GM12878 (cell line): ENCODE data around the gene NUDT1. TPM values are rescaled to one million over a fixed set of nuclear protein-coding genes. Genes with fewer than 3 reads are reported as not detected.

Experiments used
- ATAC-seq: fragments of 200-7000 bp; cut with Tn5 transposase; 3 replicates; pipeline ENCODE4 v1.9.1; 2020; ENCODE audit warnings: mild to moderate bottlenecking, moderate library complexity
- BruUV-seq: library from RNA; stranded (reverse); fragments of 400-500 nt; replicated peaks from 2 replicates; lab custom pipeline; 2021; lab: Mats Ljungman, UMichigan
- CTCF ChIA-PET: fragments of 300-600 bp; sonication (Branson Sonifier 250); formaldehyde crosslinking; extraction: SDS; loops from one replicate; lab custom pipeline; 2021; ENCODE audit warnings: inconsistent platforms; lab: Yijun Ruan, JAX
- POLR2A ChIA-PET: fragments of 350-600 bp; formaldehyde crosslinking; extraction: SDS; loops from one replicate; lab custom pipeline; 2021; ENCODE audit warnings: inconsistent platforms; lab: Charles Lee
- RAD21 ChIA-PET: fragments of 300-600 bp; sonication (Branson Sonifier 250); formaldehyde crosslinking; loops from one replicate; lab custom pipeline; 2023; ENCODE audit warnings: antibody characterized with exemption; ENCODE audit not compliant: unreplicated experiment; lab: Charles Lee
- SMC1A ChIA-PET: fragments of 300-600 bp; sonication (Branson Sonifier 250); formaldehyde crosslinking; loops from one replicate; lab custom pipeline; 2023; ENCODE audit not compliant: unreplicated experiment, uncharacterized antibody; lab: Charles Lee
- DNase-seq: peaks from one replicate; pipeline ENCODE4 v3.0.0-alpha.2; 2011; ENCODE audit warnings: low read depth, low spot score
- FAIRE-seq: peaks from 3 replicates; lab custom pipeline; 2011; peaks lifted over from hg19 to GRCh38; lab: Jason Lieb, UNC
- H2AFZ ChIP-seq: 2 replicates; pipeline ENCODE4 v1.6.0; 2011; ENCODE audit warnings: low read depth, low read length, control low read depth; ENCODE audit not compliant: control insufficient read depth
- H3K27ac ChIP-seq: 2 replicates; pipeline ENCODE4 v1.5.1; 2011; ENCODE audit warnings: control low read depth; ENCODE audit not compliant: control insufficient read depth, insufficient read depth
- H3K27me3 ChIP-seq, 2 experiments: replicated peaks in 1 of 2; 2 replicates each; pipeline versions ENCODE4 v1.6.0 to v1.6.1; 2011; ENCODE audit warnings: low read length in 1 of 2; ENCODE audit not compliant: control insufficient read depth in 2 of 2, insufficient read depth in 2 of 2
- H3K36me3 ChIP-seq, 2 experiments: 2 replicates each; pipeline ENCODE4 v1.5.1; 2011; ENCODE audit warnings: low read length in 1 of 2; ENCODE audit not compliant: control insufficient read depth in 2 of 2, insufficient read depth in 2 of 2
- H3K4me1 ChIP-seq: 2 replicates; pipeline ENCODE4 v1.6.1; 2011; ENCODE audit warnings: mild to moderate bottlenecking, low read length, moderate library complexity, mixed read lengths; ENCODE audit not compliant: control insufficient read depth, insufficient read depth
- H3K4me2 ChIP-seq: 2 replicates; pipeline ENCODE4 v1.6.0; 2011; ENCODE audit warnings: control low read depth; ENCODE audit not compliant: control insufficient read depth, insufficient read depth
- H3K4me3 ChIP-seq: fragments of 200-600 bp; sonication (generic); 2 replicates; pipeline ENCODE4 v1.5.1; 2016
- H3K79me2 ChIP-seq: 2 replicates; pipeline ENCODE4 v1.6.0; 2011; ENCODE audit warnings: low read length; ENCODE audit not compliant: control insufficient read depth, insufficient read depth
- H3K9ac ChIP-seq: 2 replicates; pipeline ENCODE4 v1.8.0; 2011; ENCODE audit warnings: low read length, control low read depth, mixed read lengths; ENCODE audit not compliant: control insufficient read depth, insufficient read depth
- H3K9me3 ChIP-seq: replicated peaks from 3 replicates; pipeline ENCODE4 v1.5.1; 2011; ENCODE audit warnings: mild to moderate bottlenecking, low read length; ENCODE audit not compliant: control insufficient read depth, insufficient read depth
- H4K20me1 ChIP-seq: 2 replicates; pipeline ENCODE4 v1.6.0; 2011; ENCODE audit not compliant: control insufficient read depth, insufficient read depth
- IRF3 ChIP-seq: fragments of 450-650 bp; IDR thresholded peaks from 2 replicates; pipeline ENCODE4 v1.6.1; 2014; ENCODE audit warnings: mild to moderate bottlenecking
- PAX8 ChIP-seq: fragments of 450-650 bp; IDR thresholded peaks from 2 replicates; pipeline ENCODE4 v1.6.1; 2017; ENCODE audit warnings: mild to moderate bottlenecking, moderate library complexity
- ZBTB40 ChIP-seq: fragments of 450-650 bp; IDR thresholded peaks from 2 replicates; pipeline ENCODE4 v1.6.1; 2016; ENCODE audit warnings: mild to moderate bottlenecking, moderate library complexity, borderline replicate concordance
- WGBS: methylation state at CpG from one replicate; pipeline ENCODE4 v1.1.6; 2016; ENCODE audit warnings: low lambda C conversion rate; ENCODE audit not compliant: insufficient replicate concordance, insufficient coverage; ENCODE audit errors: missing lambda C conversion rate; 5-methylcytosine and 5-hydroxymethylcytosine counted together
- in situ Hi-C: fragments of 300-500 bp; cut with MboI; formaldehyde crosslinking; loops from 9 replicates; pipeline ENCODE4 v1.14.3; 2018; ENCODE audit warnings: mixed read lengths
- intact Hi-C: fragments of 100-400 bp; cut with micrococcal nuclease; formaldehyde crosslinking; loops from one replicate; pipeline ENCODE4 v1.14.2; 2022; ENCODE audit not compliant: unreplicated experiment
- polyA plus RNA-seq, 11 experiments: library from polyadenylated mRNA; depleted of rRNA in 4 of 11; unstranded in 6 of 11; stranded (reverse) in 5 of 11; fragments of >200 nt; fragmentation: Nextera tagmentation in 4 of 11; fragmentation: Illumina TruSeq in 1 of 11; extraction: Ambion mirVana in 4 of 11; extraction: Trizol in 1 of 11; gene quantifications; 1 replicate in 1 of 11; 2 replicates in 10 of 11; pipeline versions ENCODE4 v1.2.1 to v1.2.3, GENCODE V29; 2011 to 2016; ENCODE audit warnings: inconsistent platforms in 2 of 11, missing spikeins in 2 of 11, low read depth in 1 of 11
- total RNA-seq, 4 experiments: library from RNA; depleted of rRNA in 3 of 4; stranded (reverse); fragments of >200 nt in 3 of 4; fragmentation: Illumina TruSeq in 1 of 4; extraction: Trizol in 1 of 4; gene quantifications; 2 replicates each; pipeline versions ENCODE4 v1.2.1 to v1.2.3, GENCODE V29; 2013 to 2021

NUDT1 gene
- total and polyA plus RNA-seq, 10 of the 15 experiments (the other 5 are each of a cell fraction or from before 2014, with no cell fraction given), result 7.7 to 122 (median 59.2) TPM

GRCh38 chr7:2260820-2261219, 18.8 kb downstream of the NUDT1 start:
- no peak overlapping the region for H3K4me2 ChIP-seq
- WGBS, result 96% methylated on average over 5 of the region's 5 CpGs
- no peaks in the 10 kb centered on the region for H3K27me3 ChIP-seq
- no peak overlapping the region for H2AFZ ChIP-seq
- DNase-seq, result no peak
- no peak overlapping the region for H3K27ac ChIP-seq
- H3K9ac ChIP-seq, result no peak overlapping the region
- no peak for FAIRE-seq
- no TSS peak for BruUV-seq
- peaks cover 13 to 30% of the 10 kb centered on the region in 2 experiments for H3K36me3 ChIP-seq
- ChIA-PET RAD21 (interaction anchor here (1.1 to 2.1 kb wide), 9 partner anchors 12 to 95 kb away, joined by 3 to 11 read pairs (median 4); no protein-coding TSS in a partner anchor), POLR2A (interaction anchor here (0.6 to 2.4 kb wide), 4 partner anchors 12 to 45 kb away, joined by 3 to 10 read pairs (median 4); partner anchors contain the start of genes MRM2 and NUDT1), SMC1A (interaction anchor here (1.0 to 3.1 kb wide), 5 partner anchors 12 to 51 kb away, joined by 5 to 14 read pairs (median 7); no protein-coding TSS in a partner anchor), CTCF (interaction anchor here (0.7 to 4.0 kb wide), 6 partner anchors 12 to 87 kb away, joined by 3 to 21 read pairs (median 9); partner anchors contain the start of gene MAD1L1)
- no peak for TF ChIP-seq PAX8
- no peak for TF ChIP-seq ZBTB40
- TF ChIP-seq IRF3, result no peak
- H3K79me2 ChIP-seq, result peaks cover 7% of the 10 kb centered on the region
- H3K4me3 ChIP-seq, result no peak overlapping the region
- intact Hi-C loops, result no loop called here
- ATAC-seq, result no peak
- H3K4me1 ChIP-seq, result peaks cover 38% of the 10 kb centered on the region
- no peaks in the 10 kb centered on the region for H4K20me1 ChIP-seq
- no peaks in the 10 kb centered on the region for H3K9me3 ChIP-seq
- in situ Hi-C loops, result no loop called here
